Measurements from ENCODE around the gene TDG.
"Not testable (repeated sequence)": the region's sequence is repeated elsewhere in the genome, so short reads cannot be mapped to it uniquely, and the experiment has no call there.

The TDG gene

GRCh38 chr12:104010121-104010520 lies 44.4 kb downstream of the TDG start:
- no peak for TF ChIP-seq CTCF (conservative IDR thresholded peaks at IDR 0.05; ENCODE audit: low read depth)
- POLR2A ChIA-PET (ENCODE audit: low non-redundant PET), result no interaction called here
- CTCF ChIA-PET, result no interaction called here

GRCh38 chr12:104010606-104011169 lies 45.0 kb downstream of the TDG start:
- ChIA-PET POLR2A (ENCODE audit: low non-redundant PET) (no interaction called here), CTCF (no interaction called here)
- TF ChIP-seq CTCF (conservative IDR thresholded peaks at IDR 0.05; ENCODE audit: low read depth), result no peak
- no peak overlapping the region for H3K27ac ChIP-seq
- DNase-seq (ENCODE audit: low spot score), result no peak

More at GRCh38 chr12:104010121-104010520, 44.4 kb downstream of the TDG start:
- no peak for DNase-seq (ENCODE audit: low spot score)
- no peak overlapping the region for H3K27ac ChIP-seq

GRCh38 chr12:104011253-104011652 lies 45.6 kb downstream of the TDG start:
- POLR2A ChIA-PET (ENCODE audit: low non-redundant PET), result no interaction called here
- CTCF ChIA-PET, result no interaction called here
- TF ChIP-seq CTCF (conservative IDR thresholded peaks at IDR 0.05; ENCODE audit: low read depth), result no peak
- peak; percentile 71 for DNase-seq (ENCODE audit: low spot score)
- H3K27ac ChIP-seq, result no peak overlapping the region

- ChIA-PET CTCF (no interaction called here), POLR2A (ENCODE audit: low non-redundant PET) (no interaction called here)
- no peak for TF ChIP-seq CTCF (conservative IDR thresholded peaks at IDR 0.05; ENCODE audit: low read depth)
- DNase-seq (ENCODE audit: low spot score), result no peak
- no peak overlapping the region for H3K27ac ChIP-seq
These were observed 46.7 kb downstream of the TDG start for GRCh38 chr12:104012331-104012730.

GRCh38 chr12:104021862-104022261 lies 56.2 kb downstream of the TDG start:
- H3K27ac ChIP-seq; POLR2A ChIA-PET (ENCODE audit: low non-redundant PET); DNase-seq (ENCODE audit: low spot score): not testable (repeated sequence)
- CTCF ChIA-PET, result interaction anchor here (0.6 kb wide), 1 partner anchor 1064 kb away, joined by 3 read pairs; no protein-coding TSS in a partner anchor

- ChIA-PET POLR2A (ENCODE audit: low non-redundant PET) (no interaction called here), CTCF (no interaction called here)
- TF ChIP-seq CTCF (conservative IDR thresholded peaks at IDR 0.05; ENCODE audit: low read depth), result no peak
- no peak for DNase-seq (ENCODE audit: low spot score)
- no peak overlapping the region for H3K27ac ChIP-seq
These were observed 57.1 kb downstream of the TDG start for GRCh38 chr12:104022786-104023185.

GRCh38 chr12:104023710-104024109 lies 58.0 kb downstream of the TDG start:
- POLR2A ChIA-PET (ENCODE audit: low non-redundant PET), result no interaction called here

More at GRCh38 chr12:104023710-104024109, 58.0 kb downstream of the TDG start:
- no peak for TF ChIP-seq CTCF (conservative IDR thresholded peaks at IDR 0.05; ENCODE audit: low read depth)
- CTCF ChIA-PET, result no interaction called here
- no peak overlapping the region for H3K27ac ChIP-seq
- no peak for DNase-seq (ENCODE audit: low spot score)
